Ishikawa (cell line): ENCODE results near the gene KCNK7.

Experiments
- CEBPB ChIP-seq: IDR thresholded peaks from 2 replicates; pipeline ENCODE4 v1.6.1; 2012
- CREB1 ChIP-seq: IDR thresholded peaks from 2 replicates; pipeline ENCODE4 v1.6.1; 2012; ENCODE audit warnings: low read depth
- EP300 ChIP-seq: IDR thresholded peaks from 2 replicates; pipeline ENCODE4 v1.6.1; 2012; ENCODE audit warnings: borderline replicate concordance
- RAD21 ChIP-seq: IDR thresholded peaks from 2 replicates; pipeline ENCODE4 v1.6.1; 2012; ENCODE audit warnings: low read depth
- REST ChIP-seq: IDR thresholded peaks from 2 replicates; pipeline ENCODE4 v1.6.1; 2012; ENCODE audit warnings: low read depth, mild to moderate bottlenecking
- TAF1 ChIP-seq: IDR thresholded peaks from 2 replicates; pipeline ENCODE4 v1.6.1; 2012; ENCODE audit warnings: low read depth, mild to moderate bottlenecking
- TCF12 ChIP-seq: IDR thresholded peaks from 2 replicates; pipeline ENCODE4 v1.6.1; 2012; ENCODE audit warnings: low read depth
- USF1 ChIP-seq: IDR thresholded peaks from 2 replicates; pipeline ENCODE4 v1.6.1; 2012
- YY1 ChIP-seq: IDR thresholded peaks from 2 replicates; pipeline ENCODE4 v1.6.1; 2012; ENCODE audit warnings: low read depth

DNA sequence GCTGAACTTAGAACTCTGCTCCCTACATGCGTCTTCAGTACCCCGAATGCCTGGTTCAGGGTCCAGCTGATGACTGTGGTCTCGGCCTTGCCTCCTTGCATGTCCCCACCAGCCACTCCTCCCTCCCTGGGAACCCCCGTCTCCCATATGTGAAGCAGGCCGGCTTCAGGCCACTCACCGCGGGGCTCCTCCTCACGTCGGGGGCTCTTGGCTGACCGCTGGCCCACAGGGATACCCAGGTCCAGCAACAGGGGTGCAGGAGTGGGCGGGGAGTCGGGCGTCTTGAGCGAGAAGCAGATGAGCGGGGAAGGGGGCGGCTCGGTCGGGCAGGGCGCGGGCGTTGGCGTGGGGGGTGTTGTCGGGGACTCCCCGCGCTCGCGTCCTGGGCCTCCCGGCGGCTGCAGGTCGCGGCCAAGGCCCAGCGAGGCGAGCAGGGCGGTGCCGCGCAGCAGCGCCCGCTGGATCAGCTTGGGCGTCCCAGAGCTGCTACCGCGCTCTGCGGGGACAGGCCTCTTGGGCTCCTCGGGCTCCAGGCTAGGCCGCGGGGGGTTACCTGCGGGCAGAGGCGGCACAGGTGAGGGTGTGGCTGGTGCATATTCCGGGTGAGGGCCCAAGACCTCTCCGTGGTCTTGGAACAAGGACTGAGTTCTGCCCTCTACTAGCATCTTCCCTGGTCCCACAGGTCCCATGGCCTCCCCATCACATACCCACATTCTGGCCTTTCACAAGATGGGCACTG lies 3.8 kb upstream of the KCNK7 start:
- TF ChIP-seq YY1 (no peak), RAD21 (no peak), TAF1 (no peak), USF1 (no peak), EP300 (no peak), CEBPB (no peak), TCF12 (no peak), REST (no peak), CREB1 (no peak)
